ENCODE measurements around the gene C22orf23.
"Not testable (repeated sequence)": the region's sequence is repeated elsewhere in the genome, so short reads cannot be mapped to it uniquely, and the experiment has no call there.

Gene C22orf23

GRCh38 chr22:37981282-37982011 lies 28.0 kb upstream of the C22orf23 start:
- DNase-seq = no peak

DNA sequence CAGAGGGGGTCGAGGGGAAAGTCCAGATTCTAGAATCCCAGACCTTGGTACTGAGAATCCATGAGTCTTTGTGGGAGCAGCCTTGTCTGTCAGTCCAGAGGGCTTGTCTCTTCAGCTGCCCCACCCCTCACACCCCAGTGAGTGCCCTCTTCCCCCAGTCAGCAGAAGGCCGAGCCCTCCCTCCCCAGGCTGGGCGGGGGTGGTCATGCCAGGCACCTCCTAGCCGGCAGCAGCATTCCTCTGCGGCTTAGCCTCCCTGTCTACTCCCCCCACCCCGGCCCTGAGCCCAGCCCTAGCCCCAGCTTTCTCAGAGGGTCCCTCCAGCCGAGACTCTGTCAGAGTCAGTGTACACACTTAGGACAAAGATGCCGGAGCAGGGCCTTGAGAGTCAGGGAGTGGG lies 26.4 kb upstream of the C22orf23 start:
- DNase-seq = no peak

DNA sequence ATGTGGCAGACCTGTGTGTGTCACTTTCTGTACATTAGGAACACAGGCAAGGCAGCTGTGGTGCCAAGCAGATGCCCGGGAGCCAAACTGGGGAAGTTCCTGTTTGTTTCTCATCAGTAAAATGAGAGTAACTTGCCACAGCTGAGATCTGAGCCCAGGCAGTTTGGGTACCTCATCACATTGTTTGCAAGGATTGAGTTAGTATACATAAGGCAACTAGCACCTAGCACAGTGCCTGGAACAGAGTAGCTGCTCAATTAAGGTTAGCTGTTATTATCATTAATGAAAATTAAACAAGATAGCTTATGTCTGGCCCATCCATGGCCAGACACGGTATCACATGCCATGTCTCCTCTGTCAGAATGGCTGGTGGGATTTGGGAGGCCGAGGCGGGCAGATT lies 23.1 kb upstream of the C22orf23 start:
- DNase-seq = no peak

DNA sequence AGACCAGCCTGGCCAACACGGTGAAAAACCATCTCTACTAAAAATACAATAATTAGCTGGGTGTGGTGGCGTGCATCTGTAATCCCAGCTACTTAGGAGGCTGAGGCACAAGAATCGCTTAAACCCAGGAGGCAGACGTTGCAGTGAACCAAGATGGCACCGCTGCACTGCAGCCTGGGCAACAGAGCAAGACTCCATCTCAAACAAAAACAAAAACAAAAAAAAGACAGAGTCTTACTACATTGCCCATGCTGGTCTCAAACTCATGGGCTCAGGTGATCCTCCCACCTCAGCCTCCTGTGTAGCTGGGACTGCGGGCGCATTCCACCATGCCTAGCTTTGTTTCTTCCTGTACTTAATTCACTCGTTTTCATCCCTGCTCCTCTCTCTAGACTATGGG lies 22.6 kb upstream of the C22orf23 start:
- DNase-seq = not testable (repeated sequence)

DNA sequence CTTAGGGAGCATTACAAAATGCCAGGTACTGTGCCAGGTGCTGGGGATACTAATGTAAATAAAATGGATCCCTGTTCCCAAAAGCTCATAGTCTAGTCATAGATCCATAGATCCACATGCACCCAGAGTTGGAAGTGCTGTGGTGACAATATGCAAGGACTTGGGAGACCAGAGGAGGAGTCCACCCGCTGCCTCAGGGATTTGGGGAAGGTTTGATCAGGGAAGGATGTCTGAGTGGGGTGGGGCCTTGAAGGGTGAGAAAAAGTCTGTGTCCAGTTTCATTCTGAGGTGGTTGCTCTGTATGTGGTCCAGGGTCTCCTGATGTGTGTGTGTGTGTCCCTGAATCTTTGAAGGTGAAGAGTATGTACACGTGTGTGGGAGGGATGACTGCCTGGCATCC lies 21.8 kb upstream of the C22orf23 start:
- DNase-seq = no peak

DNA sequence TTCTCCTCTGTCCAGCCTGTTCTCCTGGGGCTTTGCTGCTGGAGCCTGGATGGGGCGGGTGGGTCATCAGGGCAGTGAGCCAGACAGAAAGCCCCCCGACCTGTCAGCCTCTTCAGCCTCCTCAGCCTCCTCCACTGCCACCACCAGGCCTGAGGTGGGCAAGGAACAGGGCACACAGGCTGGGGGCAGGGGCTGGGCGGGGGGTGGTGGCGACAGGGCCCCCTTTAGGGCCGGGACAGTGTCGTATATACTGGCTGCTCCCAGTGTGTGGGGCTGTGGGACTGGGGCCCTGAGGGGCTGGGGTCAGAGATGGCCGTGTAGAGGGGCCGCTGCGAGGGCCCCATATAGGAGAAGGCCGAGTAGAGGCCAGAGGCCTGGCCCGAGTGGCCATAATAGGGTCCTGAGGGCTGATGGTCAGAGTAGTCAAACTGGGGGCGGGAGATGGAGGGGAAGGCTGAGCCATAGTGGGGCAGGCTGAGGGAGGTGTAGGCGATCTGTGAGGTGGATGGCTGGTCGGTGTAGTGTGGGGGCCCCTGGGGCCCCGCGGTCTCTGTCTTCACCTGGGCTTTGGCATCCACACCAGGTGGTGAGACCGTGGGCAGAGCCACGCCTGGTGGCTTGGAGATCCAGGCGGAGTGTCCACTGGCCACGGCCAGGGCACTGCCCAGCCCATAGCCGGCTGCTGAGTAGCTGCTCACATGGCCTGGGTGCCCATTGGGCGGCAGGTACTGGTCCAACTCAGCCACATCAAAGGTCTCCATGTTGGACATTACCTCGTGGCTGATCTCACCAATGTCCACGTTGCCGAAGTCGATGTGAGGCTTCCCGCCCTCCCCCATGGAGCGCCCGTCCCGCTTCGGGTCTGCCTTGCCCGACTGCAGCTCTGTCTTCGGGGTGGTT lies 20.1 kb upstream of the C22orf23 start:
- no peak for DNase-seq

- DNase-seq = no peak
Observed at GRCh38 chr22:37972527-37972926, 19.1 kb upstream of the C22orf23 start.

DNA sequence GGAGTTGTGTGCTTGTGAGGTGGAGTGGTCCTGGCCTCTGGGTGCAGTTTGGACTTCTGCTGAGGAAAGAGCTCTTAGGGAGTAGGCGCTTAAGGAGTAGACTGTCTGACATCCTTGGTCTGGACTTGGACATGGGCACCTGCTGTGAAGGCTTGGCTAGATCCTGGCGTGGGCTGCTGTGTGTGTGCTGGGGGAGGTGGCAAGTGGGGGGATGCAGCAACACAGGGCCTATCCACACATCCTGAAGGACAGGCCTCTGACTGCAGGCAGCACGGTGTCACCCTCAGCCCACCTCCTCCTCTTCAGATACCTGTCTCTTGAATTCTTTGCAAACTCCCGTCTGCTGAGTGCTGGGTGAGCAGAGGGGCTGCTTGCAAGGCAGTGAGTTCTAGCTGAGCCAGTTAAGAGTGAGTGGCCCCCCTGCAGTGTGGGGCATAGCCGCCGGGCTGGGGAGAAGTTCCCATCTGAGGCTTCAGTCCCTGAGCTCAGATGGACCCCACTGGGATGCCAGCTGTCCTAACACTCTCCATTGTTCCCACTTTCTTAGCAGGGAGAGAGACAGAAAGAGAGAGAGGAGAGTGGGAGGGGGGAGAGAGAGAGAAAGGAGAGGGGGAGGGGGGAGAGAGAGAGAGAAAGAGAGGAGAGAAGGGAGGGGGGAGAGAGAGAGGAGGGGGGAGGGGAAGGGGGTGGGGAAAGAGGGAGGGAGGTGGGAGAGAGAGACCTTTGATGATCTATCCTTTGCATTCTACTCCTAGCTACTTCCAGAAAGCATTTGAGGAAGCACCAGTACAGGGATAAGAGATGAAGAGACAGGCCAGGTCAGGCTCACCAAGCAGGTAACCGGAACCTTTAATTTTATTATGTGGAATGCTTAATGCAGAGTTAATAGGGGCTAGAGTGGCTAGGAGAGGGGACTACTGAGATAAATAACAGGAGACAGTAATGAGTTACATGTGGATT lies 18.4 kb upstream of the C22orf23 start:
- DNase-seq = peak; percentile 22

GRCh38 chr22:37970864-37971263 lies 17.5 kb upstream of the C22orf23 start:
- no peak for DNase-seq

DNA sequence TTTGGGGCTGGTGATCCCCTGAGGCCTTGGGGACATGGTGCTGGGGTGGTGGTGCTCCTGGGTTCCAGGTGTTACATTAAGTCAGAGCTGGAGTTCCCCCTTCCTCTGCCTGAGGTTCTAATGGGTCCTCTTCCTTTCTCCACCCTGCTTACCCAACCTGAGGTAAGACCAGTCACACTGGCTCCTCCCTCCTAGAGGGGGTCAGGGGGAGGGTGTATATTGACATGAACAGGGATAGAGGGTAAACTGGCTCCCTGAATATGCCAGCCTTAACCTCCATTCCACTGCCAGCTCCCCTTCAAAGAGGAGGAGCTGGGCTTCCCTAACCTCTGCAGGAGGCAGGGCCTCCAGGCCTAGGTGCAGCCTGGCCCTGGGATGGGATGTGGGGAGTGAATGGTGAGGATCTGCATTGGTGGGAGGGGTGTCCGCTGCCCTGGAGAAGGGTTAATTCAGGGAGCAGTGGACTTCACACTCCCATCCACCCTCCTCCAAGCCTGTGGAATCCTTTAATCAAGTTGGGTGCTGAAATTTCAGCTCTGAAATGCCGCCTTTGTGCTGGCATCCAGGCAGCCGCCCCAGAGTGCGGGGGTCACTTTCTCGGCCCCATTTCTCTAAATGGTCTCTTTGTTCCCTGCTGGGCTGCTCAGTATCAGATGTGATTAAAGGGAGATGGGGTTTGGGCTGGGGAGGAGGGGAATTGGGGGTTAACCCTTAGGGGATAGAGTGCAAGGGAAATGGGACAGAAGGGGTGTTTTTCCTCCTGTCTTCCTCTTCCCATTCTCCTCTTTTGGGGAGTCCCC lies 15.3 kb upstream of the C22orf23 start:
- DNase-seq = no peak

DNA sequence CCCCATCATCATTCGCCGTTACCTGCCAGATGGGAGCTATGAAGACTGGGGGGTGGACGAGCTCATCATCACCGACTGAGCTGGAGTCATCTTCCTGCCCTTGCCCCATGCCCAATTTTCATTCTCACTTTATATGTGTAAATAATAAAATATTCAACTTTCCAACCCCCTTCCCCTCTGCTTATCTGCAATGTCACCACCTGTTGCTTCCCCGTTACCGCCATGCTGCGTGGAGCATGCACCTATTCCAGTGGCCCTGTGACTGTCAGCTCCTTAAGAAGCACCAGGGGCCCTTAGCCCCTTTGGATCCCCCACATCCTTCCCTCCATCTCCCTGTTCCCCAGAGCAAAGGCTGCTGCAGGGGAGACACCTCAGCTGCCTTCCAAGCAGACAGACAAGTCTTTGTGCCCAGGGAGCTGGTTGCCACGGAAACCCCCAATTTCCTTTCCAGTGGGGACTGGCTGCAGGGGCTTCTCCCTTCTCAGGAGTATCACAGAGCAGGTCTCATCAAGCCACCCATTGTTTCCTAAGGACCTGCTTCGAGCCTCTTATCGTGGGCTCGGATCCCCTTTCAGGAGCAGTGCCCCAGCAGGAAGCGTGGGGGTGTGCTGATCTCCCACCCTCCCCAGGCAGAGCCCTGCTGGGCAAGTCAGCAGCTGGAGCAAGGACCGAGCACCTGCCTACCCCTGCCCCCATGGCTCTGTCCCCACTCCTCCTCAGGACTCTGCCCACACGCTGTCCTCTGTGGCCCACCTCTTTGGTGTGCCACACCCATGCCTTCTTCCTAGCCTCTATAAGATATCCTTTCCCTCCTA lies 14.4 kb upstream of the C22orf23 start:
- no peak for DNase-seq

DNA sequence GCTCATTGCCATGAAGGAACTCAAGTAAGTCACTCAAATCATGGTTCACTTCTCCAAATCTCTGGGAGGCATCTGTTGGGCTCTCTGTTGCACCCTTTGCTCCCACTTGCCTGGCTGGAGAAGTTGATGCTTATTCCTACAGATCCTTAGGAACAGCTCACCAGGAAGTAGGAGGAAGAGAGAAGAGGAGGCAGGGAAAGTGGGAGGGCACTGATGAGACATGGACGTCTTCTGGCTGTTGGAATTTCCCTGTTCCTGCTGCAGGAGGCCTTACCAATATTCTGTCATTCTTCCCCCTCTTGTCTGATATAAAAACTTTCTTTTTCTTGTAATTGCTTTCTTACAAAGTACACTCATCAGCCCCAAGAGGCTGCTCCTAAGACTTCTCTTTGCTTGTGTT lies 13.7 kb upstream of the C22orf23 start:
- DNase-seq = no peak

DNA sequence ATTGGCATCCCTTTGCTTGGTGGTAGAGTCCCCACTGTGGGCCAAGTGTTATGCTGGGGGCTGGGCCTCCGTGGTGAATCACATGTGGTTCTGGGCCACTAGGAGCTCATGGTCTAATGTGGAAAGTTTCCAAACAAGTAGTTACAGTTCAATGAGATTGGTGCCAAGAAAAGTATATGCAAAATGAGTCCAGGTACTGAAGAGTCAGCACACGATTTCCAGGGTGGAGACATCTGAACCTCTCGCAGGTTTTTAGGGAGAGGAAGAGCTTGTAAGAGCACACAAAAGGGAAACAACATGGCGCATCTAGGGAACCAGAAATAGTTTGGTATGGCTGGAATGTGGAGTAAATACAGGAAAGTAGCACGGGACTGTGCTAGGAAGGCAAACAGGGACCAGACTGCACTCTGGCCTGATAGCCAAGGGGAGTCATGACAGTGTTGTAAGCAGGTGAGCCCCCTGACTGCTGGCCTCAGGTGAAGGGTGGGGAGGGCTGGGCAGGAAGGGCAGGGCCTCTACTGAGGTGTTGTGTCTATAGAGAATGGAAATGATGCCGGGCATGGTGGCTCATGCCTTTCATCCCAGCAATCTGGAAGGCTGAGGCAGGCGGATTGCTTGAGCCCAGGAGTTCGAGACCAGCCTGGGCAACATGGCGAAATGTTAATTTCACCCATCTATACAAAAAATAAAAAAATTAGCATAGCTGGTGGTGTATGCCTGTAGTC lies 12.7 kb upstream of the C22orf23 start:
- no peak for DNase-seq

GRCh38 chr22:37961062-37961461 lies 7.7 kb upstream of the C22orf23 start:
- DNase-seq = no peak

GRCh38 chr22:37959231-37959825 lies 5.9 kb upstream of the C22orf23 start:
- no peak for DNase-seq

GRCh38 chr22:37957232-37957631 lies 3.8 kb upstream of the C22orf23 start:
- DNase-seq = no peak

DNA sequence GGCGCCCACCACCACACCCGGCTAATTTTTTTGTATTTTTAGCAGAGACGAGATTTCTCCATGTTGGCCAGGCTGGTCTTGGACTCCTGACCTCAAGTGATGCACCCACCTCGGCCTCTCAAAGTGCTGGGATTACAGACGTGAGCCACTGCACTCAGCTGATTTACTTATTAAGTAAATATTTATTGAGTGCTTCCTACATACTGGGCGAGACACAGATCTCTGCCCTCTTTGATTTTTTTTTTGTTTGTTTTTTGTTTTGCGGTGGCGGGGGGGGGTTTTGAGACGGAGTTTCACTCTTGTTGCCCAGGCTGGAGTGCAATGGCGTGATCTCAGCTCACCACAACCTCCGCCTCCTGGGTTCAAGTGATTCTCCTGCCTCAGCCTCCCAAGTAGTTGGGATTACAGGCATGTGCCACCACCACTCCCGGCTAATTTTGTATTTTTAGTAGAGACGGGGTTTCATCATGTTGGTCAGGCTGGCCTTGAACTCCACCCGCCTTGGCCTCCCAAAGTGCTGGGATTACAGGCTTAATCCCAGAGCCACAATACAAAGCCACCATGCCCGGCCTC lies 2.5 kb upstream of the C22orf23 start:
- DNase-seq = not testable (repeated sequence)

GRCh38 chr22:37954686-37955085 lies 1.3 kb upstream of the C22orf23 start:
- no peak for DNase-seq

GRCh38 chr22:37953062-37953436 lies 352 bp downstream of the C22orf23 start:
- DNase-seq = no peak

- not testable (repeated sequence) for DNase-seq
Observed at GRCh38 chr22:37952629-37953028, 772 bp downstream of the C22orf23 start.
